ENCODE measurements around the gene ELMO2.

The ELMO2 gene

DNA sequence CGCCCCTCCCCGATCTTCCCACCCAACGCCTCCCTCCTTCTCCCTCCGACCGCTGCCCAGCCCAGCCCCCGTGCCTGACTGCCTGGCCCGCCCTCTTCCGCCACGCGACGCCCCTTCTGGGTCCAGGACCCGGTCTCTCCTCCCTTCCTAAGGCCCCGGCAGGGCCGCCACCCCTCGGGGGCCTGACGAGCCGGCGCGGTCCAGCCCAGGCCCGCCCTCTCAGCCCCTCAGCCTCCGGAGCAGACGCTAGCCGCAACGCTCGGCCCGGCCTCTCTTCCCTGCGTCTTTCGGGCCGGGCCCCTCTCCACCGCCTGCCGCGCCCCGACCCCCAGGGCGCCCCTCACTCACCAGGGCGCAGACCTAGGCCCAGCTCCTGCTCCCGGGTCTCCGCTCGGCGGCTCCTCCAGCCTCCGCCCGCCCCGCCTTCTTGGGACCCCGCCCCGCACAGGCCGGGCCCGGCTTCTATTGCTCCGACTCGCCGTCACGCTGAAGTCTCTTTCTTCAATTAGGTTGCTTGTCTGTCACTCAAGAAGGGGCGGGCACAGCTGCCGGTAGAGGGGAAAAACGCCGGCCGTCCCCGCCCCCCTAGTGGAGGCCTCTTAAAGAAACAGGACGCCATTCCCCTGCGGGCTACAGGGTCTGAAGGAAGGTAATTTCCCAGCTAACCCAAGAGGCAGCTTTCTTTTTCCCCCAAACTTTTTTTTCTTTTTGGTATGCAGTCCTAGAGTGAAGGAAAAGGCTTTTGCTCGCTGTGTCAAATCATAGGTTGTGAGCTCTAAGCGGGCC lies at the start of gene ELMO2:
TSS of gene ELMO2 (minus strand) at position 416 of the 786 bp plus-strand sequence. CDS start 12,133 bp downstream, outside the sequence.
- peak; percentile 95 for DNase-seq

GRCh38 chr20:46455729-46456128 lies 49.3 kb upstream of the ELMO2 start:
- no peak for DNase-seq

DNA sequence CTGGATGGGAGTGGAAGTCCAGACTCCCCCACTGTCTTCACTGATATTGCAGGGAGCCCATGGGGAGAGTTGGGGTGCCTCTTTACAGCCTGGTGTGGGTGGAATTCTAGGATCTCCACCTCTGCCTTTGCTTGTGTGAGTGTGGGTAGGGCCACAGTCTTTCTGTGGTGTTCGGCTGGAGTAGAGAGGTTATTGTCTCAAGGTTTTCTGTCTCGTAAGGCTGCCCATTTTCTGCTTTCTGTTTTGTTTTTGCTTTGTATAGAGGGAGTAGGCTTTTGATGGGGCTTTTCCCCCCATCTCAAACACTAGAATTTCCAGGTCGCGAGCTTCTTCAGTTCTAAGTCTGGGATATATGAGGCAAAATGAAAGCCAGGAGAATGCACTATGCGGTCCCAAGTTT lies 40.4 kb upstream of the ELMO2 start:
- no peak for DNase-seq

DNA sequence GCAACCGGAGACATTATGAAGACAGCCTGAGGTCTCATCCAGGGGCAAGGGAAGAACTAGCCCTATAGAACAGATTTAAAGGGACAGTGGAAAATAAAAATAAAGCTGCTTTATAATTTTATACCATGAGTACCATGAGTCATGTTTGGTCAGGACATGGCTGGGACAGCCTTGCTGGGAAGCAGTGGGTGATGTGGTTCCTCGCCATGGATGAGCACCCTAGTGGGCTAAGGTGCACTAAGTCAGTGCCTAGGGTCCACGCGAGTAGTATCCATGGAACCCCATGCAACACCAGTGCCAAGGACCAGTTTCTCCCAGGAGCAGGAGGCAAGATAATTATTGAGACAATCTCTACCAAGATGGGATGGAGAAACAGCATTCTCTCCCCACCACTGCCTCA lies 33.4 kb upstream of the ELMO2 start:
- no peak for DNase-seq

- DNase-seq: no peak
Observed at GRCh38 chr20:46438156-46438750, 31.8 kb upstream of the ELMO2 start.

- DNase-seq: no peak
Observed at GRCh38 chr20:46435146-46435545, 28.7 kb upstream of the ELMO2 start.

DNA sequence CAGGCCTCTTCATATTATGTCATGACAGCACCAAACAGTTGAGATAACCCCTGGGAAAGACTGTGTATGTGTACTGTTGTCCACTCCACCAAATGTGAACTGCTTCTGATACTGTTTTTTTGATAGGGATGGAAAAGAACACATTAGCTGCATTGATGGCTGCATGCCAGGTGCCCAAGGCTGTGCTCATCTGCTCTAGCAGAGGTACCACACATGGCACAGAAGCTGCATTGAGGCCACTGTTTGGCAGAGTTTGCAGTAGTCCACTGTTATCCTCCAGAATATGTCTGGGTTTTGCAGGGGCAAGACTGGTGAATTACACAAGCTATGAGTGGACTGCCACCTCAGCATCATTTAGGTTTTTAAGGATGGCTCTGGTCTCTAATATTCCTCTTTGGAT lies 28.2 kb upstream of the ELMO2 start:
- no peak for DNase-seq

DNA sequence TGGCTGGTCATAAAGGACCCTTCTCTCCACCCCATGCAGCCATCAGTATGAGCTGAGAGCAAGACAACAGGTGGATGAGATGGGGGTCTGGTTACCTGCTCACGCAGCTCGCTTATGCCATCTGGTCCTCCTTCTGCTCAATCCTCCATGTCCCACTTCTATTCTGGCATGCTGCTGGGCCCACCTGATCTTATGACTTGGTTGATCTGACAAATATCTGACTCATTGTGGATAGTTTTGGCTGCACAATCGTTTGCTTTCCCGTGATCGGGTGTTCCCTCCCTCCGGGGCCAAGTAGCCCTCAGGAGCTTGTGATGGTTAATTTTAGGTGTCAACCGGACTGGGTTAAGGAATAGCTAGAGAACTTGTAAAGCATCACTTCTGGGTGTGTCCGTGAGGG lies 26.6 kb upstream of the ELMO2 start:
- no peak for DNase-seq

GRCh38 chr20:46430921-46431712 lies 24.7 kb upstream of the ELMO2 start:
- DNase-seq: no peak

DNA sequence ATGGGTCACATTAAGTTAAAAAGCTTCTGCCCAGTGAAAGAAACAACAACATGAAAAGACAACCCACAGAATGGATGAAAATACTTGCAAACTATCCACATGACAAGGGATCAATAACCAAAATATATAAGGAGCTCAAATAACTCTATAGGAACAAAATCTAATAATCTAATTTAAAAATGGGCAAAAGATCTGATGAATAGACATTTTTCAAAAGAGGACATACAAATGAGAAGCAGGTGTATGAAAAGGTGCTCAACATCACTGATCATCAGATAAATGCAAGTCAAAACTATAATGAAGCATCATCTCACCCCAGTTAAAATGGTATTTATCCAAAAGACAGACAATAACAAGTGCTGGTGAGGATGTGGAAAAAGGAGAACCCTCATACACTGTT lies 21.0 kb upstream of the ELMO2 start:
- no peak for DNase-seq

DNA sequence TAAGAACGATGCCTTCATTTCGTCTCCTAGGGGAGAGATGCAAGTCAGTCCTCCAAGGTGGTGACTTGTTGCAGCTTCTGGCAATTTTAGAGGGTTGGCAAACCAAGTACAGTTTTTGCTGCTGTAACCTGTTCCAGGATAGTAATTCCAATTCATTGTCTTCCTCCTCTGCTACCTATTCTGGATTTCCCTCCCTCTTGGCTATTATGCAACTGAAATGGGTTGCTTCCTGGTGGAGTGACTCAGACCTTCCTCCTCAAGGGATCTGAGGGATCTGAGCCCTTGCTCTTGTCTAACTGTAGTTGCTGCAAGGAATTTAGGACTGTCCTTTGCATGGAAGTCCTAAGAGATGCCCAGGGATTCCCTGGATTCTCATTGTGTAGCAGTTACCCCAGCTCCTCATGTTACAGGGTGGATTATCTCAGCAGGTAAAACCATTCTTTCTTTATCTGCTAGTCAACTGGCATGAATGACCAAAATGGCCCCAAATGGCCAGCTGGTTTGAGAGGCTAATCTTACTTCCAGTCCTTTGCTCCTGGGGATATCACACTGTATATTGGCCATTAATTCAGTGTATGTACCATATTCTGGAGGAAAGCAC lies 17.6 kb upstream of the ELMO2 start:
- DNase-seq: no peak

DNA sequence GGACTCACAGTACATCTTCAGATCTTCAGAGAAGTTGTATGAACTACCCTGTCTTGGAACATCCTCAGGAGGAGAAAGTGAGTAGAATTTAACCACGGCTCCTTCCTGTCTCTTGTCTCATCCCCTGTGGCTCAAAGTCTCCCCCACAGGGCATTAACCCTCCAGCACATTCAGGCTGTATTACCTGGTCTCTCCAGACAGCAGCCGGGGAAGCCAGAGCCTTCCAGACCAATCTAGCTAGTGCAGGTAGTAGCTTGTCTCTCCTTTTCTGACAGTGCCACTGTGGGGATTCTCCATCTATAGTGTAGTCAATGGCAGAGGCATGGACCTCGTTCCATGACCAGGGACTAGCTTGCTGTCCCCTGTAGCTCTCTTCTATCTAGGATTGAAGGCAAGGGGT lies 16.9 kb upstream of the ELMO2 start:
- DNase-seq: no peak

GRCh38 chr20:46420878-46421277 lies 14.5 kb upstream of the ELMO2 start:
- no peak for DNase-seq

DNA sequence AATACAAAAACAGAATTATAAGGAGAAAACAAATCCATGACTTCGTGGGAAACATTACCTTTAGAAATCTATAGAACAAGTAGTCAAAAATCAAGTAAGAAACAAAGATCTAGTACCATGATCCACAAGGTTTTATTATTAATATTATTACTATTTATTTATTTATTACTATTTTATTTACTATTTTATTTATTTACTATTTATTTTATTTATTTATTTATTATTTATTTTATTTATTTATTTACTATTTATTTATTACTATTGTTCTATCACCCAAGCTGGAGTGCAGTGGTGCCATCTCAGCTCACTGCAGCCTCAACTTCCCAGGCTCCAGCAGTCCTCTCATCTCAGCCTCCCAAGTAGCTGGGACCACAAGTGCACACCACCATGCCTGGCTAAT lies 13.5 kb upstream of the ELMO2 start:
- DNase-seq: no peak

- no peak for DNase-seq
Observed at GRCh38 chr20:46416839-46417238, 10.4 kb upstream of the ELMO2 start.

- no peak for DNase-seq
Observed at GRCh38 chr20:46416421-46416820, 10.0 kb upstream of the ELMO2 start.

- DNase-seq: no peak
Observed at GRCh38 chr20:46415773-46416172, 9.4 kb upstream of the ELMO2 start.

DNA sequence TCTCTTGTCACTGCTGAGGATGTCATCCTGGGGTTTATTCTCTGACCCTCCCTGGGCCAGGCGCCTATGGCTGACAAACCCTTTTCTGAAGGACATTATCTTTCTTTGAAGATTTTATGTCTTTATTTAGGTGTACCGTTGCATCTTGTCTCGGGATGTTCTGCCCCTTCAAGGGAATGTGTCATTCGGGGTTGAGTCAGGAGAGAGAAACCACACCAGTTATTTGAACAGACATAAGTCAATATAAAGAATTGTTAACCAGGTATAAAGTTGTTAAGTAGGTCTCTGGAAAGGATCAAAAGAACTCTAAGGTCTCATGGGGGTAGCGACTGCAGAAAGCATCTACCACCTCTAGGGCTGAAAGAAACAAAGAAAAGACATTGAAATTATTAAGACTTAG lies 8.2 kb upstream of the ELMO2 start:
- DNase-seq: no peak

DNA sequence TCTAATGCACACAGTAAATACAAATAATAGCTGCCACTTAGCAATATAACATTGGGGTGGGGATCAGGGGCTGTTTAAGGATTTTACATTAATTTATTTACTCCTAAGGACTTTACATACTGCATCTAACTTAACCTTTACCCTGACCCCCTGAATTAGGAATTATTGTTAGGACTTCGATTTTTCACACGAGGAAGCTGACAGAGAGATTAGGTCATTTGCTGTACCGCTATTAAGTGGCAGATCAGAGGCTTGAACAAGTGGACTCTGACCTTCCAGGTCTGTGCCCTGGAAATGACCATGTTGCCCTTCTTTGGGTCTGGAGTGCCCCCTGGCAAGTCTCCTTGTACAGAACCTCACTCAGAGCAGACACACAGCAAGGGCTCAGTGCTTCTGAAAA lies 5.2 kb upstream of the ELMO2 start:
- no peak for DNase-seq

GRCh38 chr20:46408281-46408731 lies 1.9 kb upstream of the ELMO2 start:
- DNase-seq: no peak

DNA sequence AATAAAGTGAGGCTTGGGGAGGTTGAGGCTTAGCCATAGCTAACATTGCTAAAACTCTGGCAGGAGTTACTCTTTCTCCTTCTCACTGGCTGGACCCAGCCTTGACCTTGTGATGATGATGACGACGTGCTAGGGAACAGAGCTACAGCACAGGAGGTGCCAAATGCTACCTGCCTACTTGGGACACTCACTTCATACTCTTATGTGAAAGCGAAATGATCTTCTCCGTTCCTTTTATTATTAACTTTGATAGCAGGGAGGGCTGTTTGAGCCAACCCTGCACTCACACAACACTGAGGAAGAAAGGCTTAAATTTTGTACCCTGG lies 1.2 kb upstream of the ELMO2 start:
- no peak for DNase-seq

DNA sequence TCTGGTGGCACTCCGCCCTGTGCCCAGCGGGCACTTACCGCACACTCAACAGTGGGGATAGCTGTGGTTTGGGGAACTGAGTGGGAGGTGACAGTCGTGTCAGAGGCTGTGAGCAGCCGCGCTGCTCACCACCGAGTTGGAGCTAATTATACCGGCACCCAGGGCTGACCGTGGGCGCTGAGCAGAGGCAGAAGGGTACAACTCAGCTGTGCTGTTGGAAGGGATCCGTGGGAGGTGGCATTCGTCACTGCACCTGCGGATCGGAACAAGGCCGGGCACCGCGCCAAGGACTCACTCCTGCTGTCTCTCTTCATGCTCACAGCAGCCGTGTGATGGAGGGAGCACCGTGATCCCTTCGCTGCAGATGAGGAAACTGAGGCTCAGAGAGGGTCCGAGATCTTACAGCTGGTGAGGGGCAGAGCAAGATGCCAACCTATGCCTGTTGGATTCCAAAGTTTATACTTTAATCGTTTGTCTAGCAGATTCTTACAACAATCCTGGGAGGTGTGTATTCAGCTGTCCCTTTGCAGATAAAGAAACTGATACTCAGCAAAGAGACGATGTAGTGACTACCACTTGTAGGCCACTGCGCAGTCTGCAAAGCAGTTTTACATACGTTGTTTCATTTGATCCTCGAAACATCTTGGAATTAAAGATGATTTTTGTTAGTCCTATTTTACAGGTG lies 713 bp upstream of the ELMO2 start:
- no peak for DNase-seq

- DNase-seq: no peak
Observed at GRCh38 chr20:46402331-46402811, 4.0 kb downstream of the ELMO2 start.
